Loucy (cell line): ENCODE results near the gene OR9A2.

ENCODE experiments used
- H2AFZ ChIP-seq: fragments of 200-600 bp; sonication (generic); 2 replicates; pipeline ENCODE4 v1.6.0; 2016; ENCODE audit warnings: antibody characterized with exemption, mild to moderate bottlenecking, low read length, moderate library complexity
- H3F3A ChIP-seq: fragments of 200-600 bp; 2 replicates; pipeline ENCODE4 v1.6.0; 2016; ENCODE audit warnings: antibody characterized with exemption, low read depth, mild to moderate bottlenecking
- H3K27me3 ChIP-seq: fragments of 200-600 bp; sonication (generic); 2 replicates; pipeline ENCODE4 v1.6.1; 2014; ENCODE audit warnings: low read length, mild to moderate bottlenecking; ENCODE audit not compliant: insufficient read depth, poor library complexity, severe bottlenecking
- H3K36me3 ChIP-seq: fragments of 200-600 bp; sonication (generic); 2 replicates; pipeline ENCODE4 v1.6.1; 2016; ENCODE audit warnings: low read length; ENCODE audit not compliant: insufficient read depth
- H3K4me1 ChIP-seq: fragments of 200-600 bp; sonication (generic); 2 replicates; pipeline ENCODE4 v1.5.1; 2014; ENCODE audit warnings: low read length, mild to moderate bottlenecking; ENCODE audit not compliant: insufficient read depth, poor library complexity, severe bottlenecking
- H3K4me2 ChIP-seq: fragments of 200-600 bp; sonication (generic); 2 replicates; pipeline ENCODE4 v1.6.0; 2014; ENCODE audit warnings: antibody characterized with exemption, low read length, low read depth, mild to moderate bottlenecking; ENCODE audit not compliant: poor library complexity, severe bottlenecking
- H3K4me3 ChIP-seq: fragments of 200-600 bp; sonication (generic); 2 replicates; pipeline ENCODE4 v1.5.1; 2014; ENCODE audit warnings: low read length, mild to moderate bottlenecking, mixed read lengths; ENCODE audit not compliant: poor library complexity, severe bottlenecking
- H3K79me2 ChIP-seq: fragments of 200-600 bp; sonication (generic); 2 replicates; pipeline ENCODE4 v1.6.1; 2014; ENCODE audit warnings: low read length; ENCODE audit not compliant: insufficient read depth
- H3K9ac ChIP-seq: fragments of 200-600 bp; sonication (generic); 2 replicates; pipeline ENCODE4 v1.6.0; 2014; ENCODE audit warnings: mild to moderate bottlenecking, low read depth, low read length, moderate library complexity; ENCODE audit not compliant: poor library complexity, severe bottlenecking
- H3K9me2 ChIP-seq: fragments of 200-600 bp; sonication (generic); replicated peaks from 2 replicates; pipeline ENCODE4 v1.6.1; 2016; ENCODE audit warnings: low read depth, low read length, mixed read lengths
- H3K9me3 ChIP-seq: fragments of 200-600 bp; sonication (generic); 2 replicates; pipeline ENCODE4 v1.6.1; 2014; ENCODE audit warnings: mild to moderate bottlenecking, antibody characterized with exemption, low read length, low read depth; ENCODE audit not compliant: insufficient read depth
- H4K20me1 ChIP-seq: fragments of 200-600 bp; sonication (generic); 2 replicates; pipeline ENCODE4 v1.6.0; 2014; ENCODE audit warnings: antibody characterized with exemption, low read length, mild to moderate bottlenecking; ENCODE audit not compliant: insufficient read depth, poor library complexity, severe bottlenecking
- EZH2phosphoT487 ChIP-seq: fragments of 200-600 bp; IDR thresholded peaks from 2 replicates; pipeline ENCODE4 v1.6.1; 2018; ENCODE audit warnings: antibody characterized with exemption, mild to moderate bottlenecking, moderate library complexity, borderline replicate concordance
- TF ChIP-seq, protein P1 (sequence below): fragments of 200-600 bp; sonication (generic); conservative IDR thresholded peaks from 2 replicates; pipeline ENCODE4 v1.5.1; 2014; ENCODE audit warnings: mild to moderate bottlenecking, antibody characterized with exemption, low read length

Gene OR9A2

DNA sequence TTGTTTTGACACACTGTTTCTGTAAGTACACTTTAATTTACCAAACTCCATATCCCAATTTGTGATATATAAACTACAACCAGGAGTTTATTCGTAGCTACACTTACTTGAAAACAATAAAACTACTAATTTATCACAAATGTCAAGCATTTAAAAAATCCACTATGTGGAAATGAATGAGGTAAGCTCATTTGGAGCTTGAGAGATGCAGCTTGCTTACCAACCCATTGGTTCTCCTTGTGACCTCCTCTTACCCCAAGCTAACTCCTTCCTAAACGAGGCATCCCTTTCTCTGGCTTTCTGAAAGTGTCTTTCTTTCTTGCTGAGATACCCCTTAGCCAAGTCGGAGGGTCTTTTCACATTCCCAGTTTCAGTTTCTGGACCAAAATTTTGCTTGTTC, 27.7 kb upstream of the OR9A2 start:
- Histone ChIP-seq H3K79me2 (no peaks in the 10 kb centered on the region), H3K9ac (no peak overlapping the region), H3K36me3 (no peaks in the 10 kb centered on the region), H3K9me3 (no peaks in the 10 kb centered on the region), H3K4me3 (no peak overlapping the region), H3K4me2 (no peak overlapping the region), H3K27me3 (no peaks in the 10 kb centered on the region), H2AFZ (no peak overlapping the region), H3F3A (no peaks in the 10 kb centered on the region), H4K20me1 (no peaks in the 10 kb centered on the region), H3K4me1 (no peaks in the 10 kb centered on the region), H3K9me2 (no peaks in the 10 kb centered on the region)
- TF ChIP-seq, protein P1, sequence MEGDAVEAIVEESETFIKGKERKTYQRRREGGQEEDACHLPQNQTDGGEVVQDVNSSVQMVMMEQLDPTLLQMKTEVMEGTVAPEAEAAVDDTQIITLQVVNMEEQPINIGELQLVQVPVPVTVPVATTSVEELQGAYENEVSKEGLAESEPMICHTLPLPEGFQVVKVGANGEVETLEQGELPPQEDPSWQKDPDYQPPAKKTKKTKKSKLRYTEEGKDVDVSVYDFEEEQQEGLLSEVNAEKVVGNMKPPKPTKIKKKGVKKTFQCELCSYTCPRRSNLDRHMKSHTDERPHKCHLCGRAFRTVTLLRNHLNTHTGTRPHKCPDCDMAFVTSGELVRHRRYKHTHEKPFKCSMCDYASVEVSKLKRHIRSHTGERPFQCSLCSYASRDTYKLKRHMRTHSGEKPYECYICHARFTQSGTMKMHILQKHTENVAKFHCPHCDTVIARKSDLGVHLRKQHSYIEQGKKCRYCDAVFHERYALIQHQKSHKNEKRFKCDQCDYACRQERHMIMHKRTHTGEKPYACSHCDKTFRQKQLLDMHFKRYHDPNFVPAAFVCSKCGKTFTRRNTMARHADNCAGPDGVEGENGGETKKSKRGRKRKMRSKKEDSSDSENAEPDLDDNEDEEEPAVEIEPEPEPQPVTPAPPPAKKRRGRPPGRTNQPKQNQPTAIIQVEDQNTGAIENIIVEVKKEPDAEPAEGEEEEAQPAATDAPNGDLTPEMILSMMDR: no peak
- TF ChIP-seq EZH2phosphoT487: no peak

DNA sequence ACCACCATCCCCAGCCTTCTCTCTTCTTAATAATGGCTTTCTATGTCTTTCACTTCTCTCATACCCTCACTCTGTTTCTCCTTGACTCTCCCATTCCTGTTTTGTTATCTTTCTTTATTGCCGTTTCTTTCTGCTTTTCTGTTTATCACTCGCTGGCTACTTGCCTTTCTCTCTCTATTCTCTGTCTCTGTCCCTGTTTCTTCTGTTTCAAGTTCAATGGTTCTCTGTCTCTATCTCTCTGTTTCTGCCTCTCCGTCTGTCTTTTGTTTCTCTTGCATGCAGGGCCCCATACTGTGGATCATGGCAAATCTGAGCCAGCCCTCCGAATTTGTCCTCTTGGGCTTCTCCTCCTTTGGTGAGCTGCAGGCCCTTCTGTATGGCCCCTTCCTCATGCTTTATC, 25.1 kb upstream of the OR9A2 start, which contains the start of gene OR6V1:
OR6V1 (plus strand) TSS at position 301 of the 400 bp plus-strand sequence; CDS start at position 301, 0 bp downstream.
- H3K4me2 ChIP-seq: no peak within 1 kb of the TSS
- H3K9ac ChIP-seq: no peak within 1 kb of the TSS
- H3K27me3 ChIP-seq: no peaks in the 10 kb centered on the region
- H3K4me3 ChIP-seq: no peak within 1 kb of the TSS
- H3K36me3 ChIP-seq: no peaks in the 10 kb centered on the region
- no peak within 1 kb of the TSS for H2AFZ ChIP-seq
- H3F3A ChIP-seq: no peaks in the 10 kb centered on the region
- no peaks in the 10 kb centered on the region for H4K20me1 ChIP-seq
- H3K79me2 ChIP-seq: no peaks in the 10 kb centered on the region
- H3K4me1 ChIP-seq: peaks cover 2% of the 10 kb centered on the region
- TF ChIP-seq, protein P1: no peak
- no peak for TF ChIP-seq EZH2phosphoT487
- H3K9me2 ChIP-seq: no peaks in the 10 kb centered on the region
- H3K9me3 ChIP-seq: no peaks in the 10 kb centered on the region

DNA sequence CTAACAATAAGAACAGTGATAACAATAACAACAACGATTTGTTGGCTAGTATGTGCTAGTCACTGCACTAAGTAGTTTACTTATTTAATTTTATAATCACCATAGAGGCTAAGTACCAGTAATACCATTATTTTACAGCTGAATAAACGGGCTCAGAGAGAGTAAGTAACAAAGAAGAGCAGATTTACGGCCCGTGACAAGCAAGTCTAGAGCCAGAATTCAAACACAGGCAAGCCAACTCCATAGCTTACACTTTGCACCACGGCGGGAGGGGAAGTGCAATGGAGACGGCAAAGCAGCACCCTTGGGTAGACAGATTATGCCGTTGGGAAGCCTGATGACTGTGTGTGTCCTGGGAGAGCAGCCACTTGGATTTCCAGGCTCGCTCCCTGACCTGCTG, 24.0 kb upstream of the OR9A2 start:
- Histone ChIP-seq H3K27me3 (no peaks in the 10 kb centered on the region), H3K9me3 (no peaks in the 10 kb centered on the region), H3K36me3 (no peaks in the 10 kb centered on the region), H3K79me2 (no peaks in the 10 kb centered on the region), H3K4me1 (peaks cover 13% of the 10 kb centered on the region), H3K4me3 (no peak overlapping the region), H4K20me1 (no peaks in the 10 kb centered on the region), H3K9me2 (no peaks in the 10 kb centered on the region), H3K4me2 (no peak overlapping the region), H3K9ac (no peak overlapping the region), H3F3A (no peaks in the 10 kb centered on the region), H2AFZ (no peak overlapping the region)
- TF ChIP-seq, protein P1: no peak
- no peak for TF ChIP-seq EZH2phosphoT487
